H9 (cell line): ENCODE data around the gene CNOT10. TPM values are rescaled to one million over a fixed set of nuclear protein-coding genes. Genes with fewer than 3 reads are reported as not detected.

Experiments
- DNase-seq: peaks from one replicate; pipeline ENCODE4 v3.0.0-alpha.2; 2017
- H2AFZ ChIP-seq: one replicate; pipeline ENCODE4 v1.6.1; 2013; ENCODE audit warnings: mild to moderate bottlenecking, low read length, control low read depth, moderate library complexity
- H2AK5ac ChIP-seq: 2 replicates; pipeline ENCODE4 v1.6.1; 2013; ENCODE audit warnings: low read length, control low read depth, mixed read lengths; ENCODE audit not compliant: insufficient read length
- H2BK120ac ChIP-seq: one replicate; pipeline ENCODE4 v1.6.1; 2013; ENCODE audit warnings: low read depth, mild to moderate bottlenecking, low read length, control low read depth, inconsistent platforms; ENCODE audit not compliant: poor library complexity, severe bottlenecking
- H2BK12ac ChIP-seq: 2 replicates; pipeline ENCODE4 v1.6.1; 2013; ENCODE audit warnings: low read length, control low read depth, mixed read lengths, low read depth; ENCODE audit not compliant: insufficient read length
- H2BK15ac ChIP-seq: 2 replicates; pipeline ENCODE4 v1.6.1; 2013; ENCODE audit warnings: low read depth, low read length, control low read depth
- H2BK20ac ChIP-seq: one replicate; pipeline ENCODE4 v1.6.1; 2013; ENCODE audit warnings: low read depth, mild to moderate bottlenecking, low read length, control low read depth, inconsistent platforms; ENCODE audit not compliant: poor library complexity, severe bottlenecking
- H2BK5ac ChIP-seq: 2 replicates; pipeline ENCODE4 v1.6.1; 2013; ENCODE audit warnings: low read length, control low read depth, mixed read lengths; ENCODE audit not compliant: insufficient read length
- H3K14ac ChIP-seq: 2 replicates; pipeline ENCODE4 v1.6.1; 2013; ENCODE audit warnings: low read length, control low read depth; ENCODE audit not compliant: insufficient read depth
- H3K18ac ChIP-seq: 2 replicates; pipeline ENCODE4 v1.6.1; 2013; ENCODE audit warnings: low read depth, mild to moderate bottlenecking, mixed read lengths, low read length, control low read depth; ENCODE audit not compliant: insufficient read length
- H3K23ac ChIP-seq: 2 replicates; pipeline ENCODE4 v1.6.1; 2013; ENCODE audit warnings: low read length, control low read depth, mixed read lengths, low read depth; ENCODE audit not compliant: insufficient read length
- H3K23me2 ChIP-seq: 2 replicates; pipeline ENCODE4 v1.6.1; 2013; ENCODE audit warnings: low read depth, mild to moderate bottlenecking, mixed read lengths, low read length, control low read depth; ENCODE audit not compliant: insufficient read length, poor library complexity, severe bottlenecking
- H3K27ac ChIP-seq: 2 replicates; pipeline ENCODE4 v1.5.1; 2013; ENCODE audit warnings: low read length, control low read depth, mixed read lengths, low read depth; ENCODE audit not compliant: insufficient read length
- H3K27me3 ChIP-seq: 2 replicates; pipeline ENCODE4 v1.6.1; 2013; ENCODE audit warnings: low read length, control low read depth, inconsistent platforms; ENCODE audit not compliant: insufficient read depth
- H3K4ac ChIP-seq: 2 replicates; pipeline ENCODE4 v1.6.1; 2013; ENCODE audit warnings: low read depth, mild to moderate bottlenecking, control low read depth, inconsistent platforms, low read length, moderate library complexity
- H3K4me1 ChIP-seq: 2 replicates; pipeline ENCODE4 v1.6.1; 2013; ENCODE audit warnings: low read length, control low read depth, inconsistent platforms; ENCODE audit not compliant: insufficient read depth
- H3K4me2 ChIP-seq: 2 replicates; pipeline ENCODE4 v1.6.1; 2013; ENCODE audit warnings: low read length, control low read depth, mixed read lengths; ENCODE audit not compliant: insufficient read length, insufficient read depth
- H3K56ac ChIP-seq: 2 replicates; pipeline ENCODE4 v1.6.1; 2013; ENCODE audit warnings: low read depth, mild to moderate bottlenecking, mixed read lengths, low read length, control low read depth; ENCODE audit not compliant: insufficient read length
- H3K79me1 ChIP-seq: 2 replicates; pipeline ENCODE4 v1.6.1; 2013; ENCODE audit warnings: low read depth, mild to moderate bottlenecking, moderate library complexity, low read length, control low read depth, inconsistent platforms; ENCODE audit not compliant: insufficient read depth, poor library complexity, severe bottlenecking
- H3K79me2 ChIP-seq: 2 replicates; pipeline ENCODE4 v1.6.1; 2013; ENCODE audit warnings: low read length, control low read depth, inconsistent platforms; ENCODE audit not compliant: insufficient read depth
- H3K9ac ChIP-seq: 2 replicates; pipeline ENCODE4 v1.6.1; 2013; ENCODE audit warnings: low read length, control low read depth, mixed read lengths; ENCODE audit not compliant: insufficient read length; ENCODE audit errors: extremely low read depth
- H3K9me3 ChIP-seq: one replicate; pipeline ENCODE4 v1.6.1; 2013; ENCODE audit warnings: low read depth, low read length, inconsistent platforms; ENCODE audit not compliant: control insufficient read depth
- H3T11ph ChIP-seq: one replicate; pipeline ENCODE4 v1.6.1; 2013; ENCODE audit warnings: mild to moderate bottlenecking, low read length, control low read depth, inconsistent platforms
- H4K20me1 ChIP-seq: one replicate; pipeline ENCODE4 v1.6.1; 2013; ENCODE audit not compliant: control insufficient read depth, insufficient read length, insufficient read depth
- H4K5ac ChIP-seq: 2 replicates; pipeline ENCODE4 v1.6.1; 2013; ENCODE audit warnings: low read depth, mild to moderate bottlenecking, mixed read lengths, low read length, control low read depth; ENCODE audit not compliant: insufficient read length
- H4K8ac ChIP-seq: replicated peaks from 2 replicates; pipeline ENCODE4 v1.6.1; 2013; ENCODE audit warnings: low read length, control low read depth, mixed read lengths, low read depth; ENCODE audit not compliant: insufficient read length
- H4K91ac ChIP-seq: 2 replicates; pipeline ENCODE4 v1.6.1; 2013; ENCODE audit warnings: low read depth, mild to moderate bottlenecking, moderate library complexity, mixed read lengths, low read length, control low read depth; ENCODE audit not compliant: insufficient read length
- H3K27ac Mint-ChIP-seq, 3 experiments: 2 replicates in 2 of 3; 3 replicates in 1 of 3; pipeline ENCODE4 v1.8.0; 2020 to 2021; ENCODE audit warnings: mixed read lengths in 3 of 3, mild to moderate bottlenecking in 1 of 3, moderate library complexity in 1 of 3
- H3K27me3 Mint-ChIP-seq: 2 replicates; pipeline ENCODE4 v1.8.0; 2021; ENCODE audit warnings: low read depth, mild to moderate bottlenecking, moderate library complexity, mixed read lengths
- H3K36me3 Mint-ChIP-seq, 3 experiments: 2 replicates in 2 of 3; 3 replicates in 1 of 3; pipeline ENCODE4 v1.8.0; 2020 to 2021; ENCODE audit warnings: low read depth in 3 of 3, mixed read lengths in 3 of 3; ENCODE audit not compliant: insufficient read depth in 1 of 3
- H3K4me1 Mint-ChIP-seq, 2 experiments: 2 replicates each; pipeline ENCODE4 v1.8.0; 2020; ENCODE audit warnings: mixed read lengths in 2 of 2
- H3K4me3 Mint-ChIP-seq, 2 experiments: 2 replicates in 1 of 2; 3 replicates in 1 of 2; pipeline ENCODE4 v1.8.0; 2020 to 2021; ENCODE audit warnings: mild to moderate bottlenecking in 2 of 2, mixed read lengths in 2 of 2, moderate library complexity in 1 of 2
- H3K9me3 Mint-ChIP-seq, 2 experiments: 2 replicates in 1 of 2; 3 replicates in 1 of 2; pipeline ENCODE4 v1.8.0; 2020; ENCODE audit warnings: mild to moderate bottlenecking in 2 of 2, mixed read lengths in 2 of 2, moderate library complexity in 1 of 2
- WGBS: extraction: QIAGEN DNeasy Blood & Tissue Kit; methylation state at CpG from one replicate; pipeline ENCODE4 v1.1.7; 2013; ENCODE audit warnings: missing lambda C conversion rate, low lambda C conversion rate, mixed read lengths; ENCODE audit not compliant: insufficient read length; ENCODE audit errors: extremely low coverage; 5-methylcytosine and 5-hydroxymethylcytosine counted together
- total RNA-seq: library from RNA; stranded (reverse); gene quantifications from 2 replicates; pipeline ENCODE4 v1.2.1, GENCODE V29; 2021
- TF ChIP-seq, protein P1 (sequence below): fragments of 200-600 bp; sonication (generic); conservative IDR thresholded peaks from 3 replicates; pipeline ENCODE4 v1.8.0; 2021; ENCODE audit warnings: antibody characterized with exemption, mild to moderate bottlenecking

The CNOT10 gene
- total RNA-seq, 1 experiment from 2014 or later: 55.4 TPM

DNA sequence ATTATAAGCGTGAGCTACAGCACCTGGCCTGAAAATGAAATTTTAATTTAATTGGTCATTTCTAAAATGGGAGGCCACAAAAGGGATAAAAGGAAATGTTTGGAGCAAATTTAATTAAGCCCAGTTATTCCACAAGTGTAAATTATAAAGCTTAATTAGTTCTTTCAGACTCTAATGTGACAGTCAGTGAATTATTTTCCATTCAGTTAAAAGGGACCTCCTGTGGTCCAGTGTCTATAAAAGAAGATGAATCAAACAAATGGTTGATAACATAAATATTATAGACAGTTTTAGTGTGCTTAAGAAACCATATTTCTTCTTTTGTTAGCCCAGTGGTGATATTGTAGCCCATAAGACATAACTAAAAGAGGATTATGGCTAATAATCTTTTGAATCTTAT, 66.4 kb downstream of the CNOT10 start:
- TF ChIP-seq, protein P1, sequence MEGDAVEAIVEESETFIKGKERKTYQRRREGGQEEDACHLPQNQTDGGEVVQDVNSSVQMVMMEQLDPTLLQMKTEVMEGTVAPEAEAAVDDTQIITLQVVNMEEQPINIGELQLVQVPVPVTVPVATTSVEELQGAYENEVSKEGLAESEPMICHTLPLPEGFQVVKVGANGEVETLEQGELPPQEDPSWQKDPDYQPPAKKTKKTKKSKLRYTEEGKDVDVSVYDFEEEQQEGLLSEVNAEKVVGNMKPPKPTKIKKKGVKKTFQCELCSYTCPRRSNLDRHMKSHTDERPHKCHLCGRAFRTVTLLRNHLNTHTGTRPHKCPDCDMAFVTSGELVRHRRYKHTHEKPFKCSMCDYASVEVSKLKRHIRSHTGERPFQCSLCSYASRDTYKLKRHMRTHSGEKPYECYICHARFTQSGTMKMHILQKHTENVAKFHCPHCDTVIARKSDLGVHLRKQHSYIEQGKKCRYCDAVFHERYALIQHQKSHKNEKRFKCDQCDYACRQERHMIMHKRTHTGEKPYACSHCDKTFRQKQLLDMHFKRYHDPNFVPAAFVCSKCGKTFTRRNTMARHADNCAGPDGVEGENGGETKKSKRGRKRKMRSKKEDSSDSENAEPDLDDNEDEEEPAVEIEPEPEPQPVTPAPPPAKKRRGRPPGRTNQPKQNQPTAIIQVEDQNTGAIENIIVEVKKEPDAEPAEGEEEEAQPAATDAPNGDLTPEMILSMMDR: no peak
- Mint-ChIP-seq H3K4me3 (no peak overlapping the region), H3K36me3 (peaks cover 13 to 28% (median 26%) of the 10 kb centered on the region in 3 experiments; a peak in 6 of 7 replicates), H3K27me3 (no peaks in the 10 kb centered on the region), H3K9me3 (peaks cover 0 to under 1% of the 10 kb centered on the region in 2 experiments; a peak in 1 of 5 replicates), H3K4me1 (peaks cover 6 to 7% of the 10 kb centered on the region in 2 experiments), H3K27ac (no peak overlapping the region)
- H2BK5ac ChIP-seq: no peak overlapping the region
- no peak overlapping the region for H4K5ac ChIP-seq
- H3K4me2 ChIP-seq: no peak overlapping the region
- H2AFZ ChIP-seq: no peak overlapping the region
- no peak overlapping the region for H4K91ac ChIP-seq
- no peak overlapping the region for H2BK120ac ChIP-seq
- H3K9me3 ChIP-seq: no peaks in the 10 kb centered on the region
- no peak overlapping the region for H3T11ph ChIP-seq
- no peaks in the 10 kb centered on the region for H4K20me1 ChIP-seq
- H3K23me2 ChIP-seq: no peaks in the 10 kb centered on the region
- no peak for DNase-seq
- no peak overlapping the region for H2BK15ac ChIP-seq
- H4K8ac ChIP-seq: no peak overlapping the region
- H3K14ac ChIP-seq: no peak overlapping the region
- no peak overlapping the region for H2BK20ac ChIP-seq
- no CpG with 5 or more reads among the region's 1 CpG for WGBS
- no peak overlapping the region for H3K56ac ChIP-seq
- no peaks in the 10 kb centered on the region for H3K4me1 ChIP-seq
- H3K4ac ChIP-seq: no peak overlapping the region
- H2BK12ac ChIP-seq: no peak overlapping the region
- no peak overlapping the region for H2AK5ac ChIP-seq
- no peak overlapping the region for H3K27ac ChIP-seq
- H3K18ac ChIP-seq: no peak overlapping the region
- no peak overlapping the region for H3K9ac ChIP-seq
- H3K27me3 ChIP-seq: no peaks in the 10 kb centered on the region
- no peaks in the 10 kb centered on the region for H3K79me2 ChIP-seq
- H3K23ac ChIP-seq: no peak overlapping the region
- no peaks in the 10 kb centered on the region for H3K79me1 ChIP-seq
